HepG2 (cell line): Measurements from ENCODE around the gene POGK. TPM values are rescaled to one million over a fixed set of nuclear protein-coding genes. Genes with fewer than 3 reads are reported as not detected.

Source experiments
- ATAC-seq: fragments of 200-7000 bp; cut with Tn5 transposase; 3 replicates; pipeline ENCODE4 v1.9.1; 2020; ENCODE audit warnings: mild to moderate bottlenecking, moderate library complexity
- BruUV-seq: library from RNA; stranded (reverse); fragments of 400-500 nt; replicated peaks from 2 replicates; lab custom pipeline; 2021; lab: Mats Ljungman, UMichigan
- CTCF ChIA-PET: fragments of 300-600 bp; formaldehyde crosslinking; extraction: SDS; loops from one replicate; lab custom pipeline; 2021; ENCODE audit warnings: low total read pairs, inconsistent platforms, low intra/inter-chr PET ratio; lab: Yijun Ruan, JAX
- POLR2A ChIA-PET: fragments of 350-600 bp; sonication (Branson Sonifier 250); formaldehyde crosslinking; loops from one replicate; lab custom pipeline; 2020; ENCODE audit warnings: antibody characterized with exemption, inconsistent platforms; lab: Yijun Ruan, JAX
- DNase-seq: peaks from one replicate; pipeline ENCODE4 v3.0.0-alpha.2; 2015; ENCODE audit warnings: low spot score
- FAIRE-seq: peaks from 3 replicates; lab custom pipeline; 2011; peaks lifted over from hg19 to GRCh38; lab: Jason Lieb, UNC
- H2AFZ ChIP-seq: one replicate; pipeline ENCODE4 v1.6.1; 2011; ENCODE audit warnings: low read length, inconsistent platforms
- H3K27ac ChIP-seq: fragments of 300-600 bp; 3 replicates; pipeline ENCODE4 v1.8.0; 2011; ENCODE audit warnings: mixed run types, mild to moderate bottlenecking, mixed read lengths, low read length, inconsistent platforms; ENCODE audit not compliant: insufficient read depth; ENCODE audit errors: extremely low read length
- H3K27me3 ChIP-seq, 2 experiments: fragments of 200-600 bp in 1 of 2; 2 replicates in 1 of 2; 3 replicates in 1 of 2; pipeline versions ENCODE4 v1.6.0 to v1.8.0; 2011; ENCODE audit warnings: low read length in 2 of 2, mild to moderate bottlenecking in 2 of 2, moderate library complexity in 2 of 2, inconsistent platforms in 1 of 2; ENCODE audit not compliant: insufficient read depth in 2 of 2, control insufficient read depth in 1 of 2
- H3K36me3 ChIP-seq, 2 experiments: fragments of 200-600 bp in 1 of 2; replicated peaks in 1 of 2; 2 replicates in 1 of 2; 3 replicates in 1 of 2; pipeline versions ENCODE4 v1.5.1 to v1.8.0; 2011; ENCODE audit warnings: low read length in 2 of 2, inconsistent platforms in 1 of 2; ENCODE audit not compliant: insufficient read depth in 2 of 2, control insufficient read depth in 1 of 2
- H3K4me1 ChIP-seq: 2 replicates; pipeline ENCODE4 v1.5.1; 2012; ENCODE audit warnings: low read length, inconsistent platforms; ENCODE audit not compliant: insufficient read depth
- H3K4me2 ChIP-seq: 2 replicates; pipeline ENCODE4 v1.6.0; 2011; ENCODE audit warnings: low read depth, low read length, inconsistent platforms
- H3K4me3 ChIP-seq, 3 experiments: fragments of 200-600 bp in 1 of 3; sonication (generic), shearing (Covaris generic) in 1 of 3; replicated peaks in 1 of 3; 2 replicates each; pipeline ENCODE4 v1.5.1; 2011 to 2016; ENCODE audit warnings: low read length in 3 of 3, inconsistent platforms in 2 of 3, low read depth in 2 of 3, mild to moderate bottlenecking in 2 of 3, control low read depth in 1 of 3, mixed read lengths in 1 of 3; ENCODE audit not compliant: insufficient read depth in 1 of 3
- H3K79me2 ChIP-seq: one replicate; pipeline ENCODE4 v1.6.1; 2011; ENCODE audit warnings: low read length, inconsistent platforms; ENCODE audit not compliant: insufficient read depth
- H3K9ac ChIP-seq: 2 replicates; pipeline ENCODE4 v1.6.0; 2011; ENCODE audit warnings: mild to moderate bottlenecking, low read depth, low read length, inconsistent platforms; ENCODE audit not compliant: insufficient read depth
- H3K9me3 ChIP-seq: 2 replicates; pipeline ENCODE4 v1.5.1; 2012; ENCODE audit warnings: mild to moderate bottlenecking, low read length
- H4K20me1 ChIP-seq: 2 replicates; pipeline ENCODE4 v1.6.0; 2011; ENCODE audit warnings: inconsistent platforms, mild to moderate bottlenecking, low read length, moderate library complexity; ENCODE audit not compliant: insufficient read depth
- AFF4 ChIP-seq: sonication (generic); formaldehyde crosslinking; IDR thresholded peaks from 2 replicates; pipeline ENCODE4 v1.4.0; 2020; ENCODE audit warnings: missing genetic modification reagents
- FOSL2 ChIP-seq: sonication (generic); formaldehyde crosslinking; IDR thresholded peaks from 2 replicates; pipeline ENCODE4 v1.4.0; 2020; ENCODE audit warnings: missing genetic modification reagents
- FOXA3 ChIP-seq: IDR thresholded peaks from 2 replicates; pipeline ENCODE4 v1.6.1; 2016; ENCODE audit warnings: missing genetic modification reagents, missing compliant biosample characterization
- NCOA5 ChIP-seq: sonication (generic); formaldehyde crosslinking; IDR thresholded peaks from 2 replicates; pipeline ENCODE4 v1.4.0; 2020; ENCODE audit warnings: missing genetic modification reagents
- NKX3-1 ChIP-seq: sonication (generic); formaldehyde crosslinking; IDR thresholded peaks from 2 replicates; pipeline ENCODE4 v1.5.0; 2020; ENCODE audit warnings: missing genetic modification reagents
- PHB2 ChIP-seq: fragments of 450-650 bp; IDR thresholded peaks from 2 replicates; pipeline ENCODE4 v1.6.1; 2018; ENCODE audit not compliant: partially characterized antibody
- SIN3B ChIP-seq: fragments of 150-350 bp; IDR thresholded peaks from 2 replicates; pipeline ENCODE4 v1.6.1; 2014; ENCODE audit warnings: low read length
- ZFP90 ChIP-seq: sonication (generic); formaldehyde crosslinking; IDR thresholded peaks from 2 replicates; pipeline ENCODE4 v1.8.0; 2022; ENCODE audit warnings: missing genetic modification reagents, mild to moderate bottlenecking, inconsistent platforms, borderline replicate concordance
- ZNF580 ChIP-seq: IDR thresholded peaks from 2 replicates; pipeline ENCODE4 v1.6.1; 2016; ENCODE audit warnings: low read depth, borderline replicate concordance
- ZNF687 ChIP-seq: sonication (generic); formaldehyde crosslinking; IDR thresholded peaks from 2 replicates; pipeline ENCODE4 v1.5.1; 2020; ENCODE audit warnings: mild to moderate bottlenecking, missing genetic modification reagents, moderate library complexity
- WGBS: methylation state at CpG from one replicate; pipeline ENCODE4 v1.1.6; 2017; ENCODE audit warnings: low lambda C conversion rate; 5-methylcytosine and 5-hydroxymethylcytosine counted together
- in situ Hi-C: cut with HindIII; loops from 2 replicates; pipeline ENCODE4 v1.10.0; 2017; ENCODE audit warnings: low pct_unique_long_range_greater_than_20kb; ENCODE audit not compliant: extremely low pct_ligation_motif_present
- intact Hi-C: fragments of 100-400 bp; cut with micrococcal nuclease; formaldehyde crosslinking; loops from one replicate; pipeline ENCODE4 v1.10.0; 2022; ENCODE audit not compliant: unreplicated experiment
- polyA plus RNA-seq, 8 experiments: library from polyadenylated mRNA; depleted of rRNA in 3 of 8; stranded (reverse) in 7 of 8; unstranded in 1 of 8; fragments of >200 nt; fragmentation: Illumina TruSeq in 4 of 8; extraction: Trizol in 4 of 8; gene quantifications; 2 replicates each; pipeline versions ENCODE4 v1.2.1 to v1.2.3, GENCODE V29; 2011 to 2016; ENCODE audit warnings: low read depth in 4 of 8, missing spikeins in 1 of 8, mixed read lengths in 1 of 8; ENCODE audit not compliant: insufficient read depth in 1 of 8
- total RNA-seq, 5 experiments: library from RNA; depleted of rRNA; stranded (reverse); fragments of >200 nt; fragmentation: Illumina TruSeq; extraction: Trizol; gene quantifications; 2 replicates each; pipeline ENCODE4 v1.2.3, GENCODE V29; 2016; ENCODE audit warnings: low read depth in 1 of 5

Gene POGK
- total and polyA plus RNA-seq, 2 of the 13 experiments (the other 11 are each of a cell fraction or from before 2014, with no cell fraction given) = 4.8 to 16.2 TPM

- ChIA-PET CTCF (no interaction called here), POLR2A (no interaction called here)
- intact Hi-C loops (no loop called here), in situ Hi-C loops (no loop called here)
- H2AFZ ChIP-seq = no peak overlapping the region
- 0 out of 5 replicates have a peak, but pooled peaks cover 0 to 9% of the 10 kb centered on the region in 2 experiments for H3K27me3 ChIP-seq
- no peaks in the 10 kb centered on the region for H3K4me1 ChIP-seq
- no peaks in the 10 kb centered on the region for H4K20me1 ChIP-seq
- FAIRE-seq (no peak), DNase-seq (no peak), ATAC-seq (no peak)
- no peak overlapping the region for H3K9ac ChIP-seq
- 20% methylated on average over 4 of the region's 4 CpGs for WGBS
- H3K4me2 ChIP-seq = no peak overlapping the region
- no peaks in the 10 kb centered on the region for H3K36me3 ChIP-seq
- no peaks in the 10 kb centered on the region for H3K79me2 ChIP-seq
- H3K27ac ChIP-seq = no peak overlapping the region
- peaks cover 6% of the 10 kb centered on the region for H3K9me3 ChIP-seq
- no peak for TF ChIP-seq PHB2
- no peak overlapping the region for H3K4me3 ChIP-seq
- no TSS peak for BruUV-seq
These were observed 56.5 kb downstream of the POGK start for GRCh38 chr1:166895766-166896165.

- DNase-seq (no peak), FAIRE-seq (no peak), ATAC-seq (no peak)
- Histone ChIP-seq H3K27ac (no peak overlapping the region), H3K27me3 (peaks cover 0 to 4% of the 10 kb centered on the region in 2 experiments; a peak in 1 of 5 replicates), H2AFZ (no peak overlapping the region), H3K9me3 (peaks cover 6% of the 10 kb centered on the region), H3K36me3 (no peaks in the 10 kb centered on the region), H4K20me1 (no peaks in the 10 kb centered on the region), H3K4me2 (no peak overlapping the region), H3K9ac (no peak overlapping the region), H3K4me1 (no peaks in the 10 kb centered on the region), H3K79me2 (no peaks in the 10 kb centered on the region), H3K4me3 (no peak overlapping the region)
- POLR2A ChIA-PET = no interaction called here
- in situ Hi-C loops (no loop called here), intact Hi-C loops (no loop called here)
- CTCF ChIA-PET = no interaction called here
- no peak for TF ChIP-seq SIN3B
- no peak for TF ChIP-seq NKX3-1
- TF ChIP-seq NCOA5 (CRISPR knock-in tag) = no peak
- no peak for TF ChIP-seq AFF4 (CRISPR knock-in tag)
- no peak for TF ChIP-seq ZNF687 (CRISPR knock-in tag)
- TF ChIP-seq ZNF580 (CRISPR knock-in tag) = no peak
- TF ChIP-seq FOXA3 = no peak
- no peak for TF ChIP-seq ZFP90
- no peak for TF ChIP-seq FOSL2 (CRISPR knock-in tag)
- no TSS peak for BruUV-seq
These were observed 60.5 kb downstream of the POGK start for GRCh38 chr1:166899769-166900168.
